HG02678 (cell line): Measurements from ENCODE around the gene B9D1.

Experiments
- ATAC-seq: cut with Tn5 transposase; IDR thresholded peaks from one replicate; pipeline ENCODE4 v1.9.1; 2021; ENCODE audit warnings: mild to moderate bottlenecking, moderate library complexity; ENCODE audit not compliant: unreplicated experiment

B9D1 gene

DNA sequence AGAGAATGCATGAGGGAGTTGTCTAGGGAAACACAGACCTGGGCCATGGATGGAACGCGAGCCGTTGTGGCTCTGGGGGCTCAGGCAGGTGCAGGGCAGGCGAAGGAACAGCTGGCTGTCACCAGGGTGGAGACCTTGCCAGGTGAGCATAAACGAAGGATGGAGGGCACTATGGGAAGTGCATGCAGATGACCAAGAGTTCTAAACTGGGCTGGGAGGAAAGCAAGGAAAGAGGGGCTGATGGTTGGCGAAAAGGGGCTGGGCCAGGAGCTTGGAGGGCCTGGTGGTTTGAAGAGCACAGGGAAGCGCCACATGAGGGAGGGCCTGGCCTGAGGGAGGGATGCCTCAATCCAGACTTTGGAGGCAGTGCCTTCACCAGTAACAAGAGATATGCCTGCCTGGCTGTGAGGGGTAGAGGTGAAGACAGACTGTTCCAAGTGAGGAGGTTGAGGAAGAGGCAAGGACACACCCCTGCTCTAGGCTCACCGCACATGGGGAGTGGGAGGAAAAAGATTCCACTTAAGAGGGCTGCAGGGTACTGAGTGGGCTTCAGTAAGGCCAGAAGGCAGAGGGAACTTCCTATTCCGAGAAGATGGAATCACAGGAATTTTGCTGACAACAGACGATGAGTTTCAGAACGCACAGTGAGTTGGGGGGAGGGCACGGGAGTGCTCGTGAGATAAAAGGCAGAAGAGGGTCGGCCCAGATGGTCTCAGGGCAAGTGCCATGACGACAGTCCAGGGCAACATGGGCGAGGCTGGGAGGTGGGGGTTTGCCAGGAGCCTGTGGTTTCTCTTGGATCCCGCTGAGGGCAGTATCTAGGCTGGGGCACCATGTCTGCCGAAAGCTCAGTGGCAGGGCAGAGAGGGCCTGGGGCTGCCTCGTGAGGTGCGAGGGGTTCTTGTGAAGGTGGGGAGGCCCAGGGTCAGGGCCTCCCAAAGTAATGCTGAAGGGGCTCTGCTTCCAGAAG lies 20.6 kb downstream of the B9D1 start:
- no peak for ATAC-seq

DNA sequence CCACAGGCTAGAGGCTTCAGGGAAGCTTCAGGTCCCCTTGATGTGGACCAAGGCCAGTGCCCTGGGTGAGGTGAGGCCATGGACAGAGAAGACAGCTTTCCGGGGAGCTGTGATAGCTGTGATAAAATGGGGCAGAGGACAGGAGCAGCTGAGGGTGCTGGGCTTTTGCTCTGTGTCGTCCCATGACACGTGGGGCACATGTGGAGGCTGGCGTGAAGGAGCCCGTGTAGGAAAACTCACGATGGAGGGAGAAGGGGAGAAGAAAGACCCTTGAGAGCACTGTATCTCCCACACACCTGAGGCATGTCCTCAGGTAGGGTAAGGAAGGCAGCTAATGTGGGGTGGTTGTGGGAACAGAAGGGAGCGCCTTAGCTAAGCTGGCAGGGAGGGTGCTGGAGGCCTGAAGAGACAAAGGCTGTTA lies 21.3 kb downstream of the B9D1 start:
- ATAC-seq = no peak

DNA sequence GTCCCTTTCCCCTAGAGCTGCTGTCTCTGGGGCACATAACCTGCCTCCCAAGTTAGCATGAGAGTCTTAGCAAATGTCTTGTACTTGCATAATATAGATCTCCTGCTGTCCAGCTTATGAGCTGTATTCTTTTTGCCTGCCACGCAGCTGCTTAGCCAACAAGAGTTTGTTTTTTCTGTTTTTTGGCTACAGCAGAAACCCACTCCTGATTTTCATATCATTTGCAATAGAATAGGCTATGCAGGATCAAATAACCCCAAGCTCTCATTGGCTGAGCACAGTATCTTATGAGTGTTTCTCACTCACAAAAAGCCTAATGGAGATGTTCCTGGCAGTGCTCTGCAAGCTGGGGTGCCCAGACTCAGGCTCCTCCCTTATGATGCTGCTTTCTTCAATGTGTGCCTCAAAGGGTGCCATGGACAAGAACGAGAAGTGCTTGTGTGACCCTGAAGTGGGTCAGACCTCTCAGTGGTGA lies 23.1 kb downstream of the B9D1 start:
- no peak for ATAC-seq

DNA sequence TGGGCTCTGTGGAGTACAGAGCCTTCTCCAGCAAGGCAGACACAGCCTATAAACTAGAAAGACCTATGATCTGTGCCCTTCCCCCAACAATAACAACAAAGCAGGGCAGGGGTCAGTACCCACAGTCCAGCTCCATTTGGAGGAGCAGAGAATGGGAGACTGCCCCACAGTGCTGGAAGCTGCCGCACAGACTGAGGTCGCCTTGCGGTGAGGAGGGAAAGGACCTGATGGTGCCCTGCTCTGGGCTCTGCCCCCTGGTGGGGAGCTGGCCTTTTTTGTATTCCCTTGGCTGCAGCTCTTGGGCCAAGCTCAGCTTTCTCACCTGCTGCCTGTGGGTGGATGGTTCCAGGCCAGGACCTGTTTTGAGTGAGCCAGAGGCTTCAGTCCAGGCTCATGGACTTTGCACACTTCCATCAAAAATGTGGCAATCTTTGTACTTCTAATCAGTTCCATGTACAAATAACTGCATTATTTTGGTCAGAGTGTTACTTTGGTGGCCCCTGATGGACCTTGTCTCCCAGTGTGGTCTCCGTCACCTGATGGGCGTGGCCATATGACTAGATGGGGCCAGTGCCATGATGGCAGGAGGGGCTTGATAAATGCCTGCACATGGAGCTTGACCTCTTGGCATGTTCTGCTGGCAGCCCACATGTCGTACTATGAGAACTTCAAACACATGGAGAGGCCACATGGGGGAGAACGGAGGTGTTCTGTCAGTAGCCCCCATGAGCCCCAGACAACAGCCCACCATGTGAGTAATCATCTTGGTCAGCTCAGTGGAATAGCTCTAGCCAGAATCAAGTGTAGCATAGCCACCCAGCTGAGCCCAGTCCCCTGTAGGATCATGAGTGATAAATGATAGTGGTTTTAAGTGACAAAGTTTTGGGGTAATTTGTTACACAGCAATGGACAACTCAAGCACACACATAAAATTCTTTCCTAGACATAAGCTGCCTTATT lies 24.2 kb downstream of the B9D1 start:
- ATAC-seq = peak; percentile 76

DNA sequence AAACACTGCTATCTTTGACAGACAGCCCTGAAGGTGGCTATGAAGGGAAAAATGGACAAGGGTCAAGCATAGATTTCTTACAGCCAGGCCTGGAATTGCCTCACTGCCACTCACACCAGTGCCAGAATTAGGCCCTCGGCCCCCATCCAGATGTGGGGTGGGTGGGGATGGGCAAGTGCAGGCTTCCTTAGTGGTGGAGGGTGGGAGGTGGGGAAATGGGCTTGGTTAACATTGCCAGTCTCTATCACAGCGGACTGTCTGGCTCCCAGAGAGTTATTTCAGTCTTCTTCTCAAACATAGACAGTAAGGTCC lies 24.9 kb downstream of the B9D1 start:
- ATAC-seq = no peak

DNA sequence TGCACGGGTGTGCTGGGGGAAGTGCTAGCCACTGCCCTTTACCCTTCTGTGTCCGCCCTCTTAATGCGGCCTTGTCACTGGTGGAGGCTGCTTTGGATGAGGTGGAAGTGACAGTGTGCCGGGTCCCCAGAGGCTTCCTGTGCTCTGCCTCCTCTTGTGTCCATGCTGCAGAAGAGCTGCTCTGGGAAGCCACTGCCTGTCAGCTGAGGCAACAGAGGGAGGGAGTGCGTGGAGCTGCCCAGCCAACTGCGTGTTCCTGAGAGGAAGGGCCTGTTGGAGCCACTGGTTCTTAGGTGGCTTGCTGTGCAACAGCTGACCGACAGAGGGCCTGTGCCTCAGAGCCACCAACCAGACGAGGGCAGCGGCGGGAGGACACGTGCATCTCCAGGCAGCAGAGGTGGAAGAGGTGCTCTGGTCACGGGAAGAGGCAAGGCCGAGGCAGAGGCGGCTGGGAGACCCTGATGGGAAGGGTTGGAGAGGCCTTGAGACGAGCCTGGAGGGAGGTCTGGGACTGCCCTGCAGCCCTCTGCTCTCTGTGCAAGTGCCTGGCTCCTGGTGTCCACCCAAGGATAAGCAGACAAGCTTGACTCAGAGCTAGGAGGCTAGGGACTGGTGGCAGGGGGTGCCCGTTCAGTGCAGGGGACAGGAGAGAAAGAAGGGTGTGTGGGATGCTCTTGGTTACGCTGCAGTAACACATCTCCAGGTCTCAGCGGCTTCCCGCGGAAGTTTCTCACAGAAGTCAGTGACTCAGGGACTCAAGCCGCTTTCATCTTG lies 25.4 kb downstream of the B9D1 start:
- no peak for ATAC-seq

DNA sequence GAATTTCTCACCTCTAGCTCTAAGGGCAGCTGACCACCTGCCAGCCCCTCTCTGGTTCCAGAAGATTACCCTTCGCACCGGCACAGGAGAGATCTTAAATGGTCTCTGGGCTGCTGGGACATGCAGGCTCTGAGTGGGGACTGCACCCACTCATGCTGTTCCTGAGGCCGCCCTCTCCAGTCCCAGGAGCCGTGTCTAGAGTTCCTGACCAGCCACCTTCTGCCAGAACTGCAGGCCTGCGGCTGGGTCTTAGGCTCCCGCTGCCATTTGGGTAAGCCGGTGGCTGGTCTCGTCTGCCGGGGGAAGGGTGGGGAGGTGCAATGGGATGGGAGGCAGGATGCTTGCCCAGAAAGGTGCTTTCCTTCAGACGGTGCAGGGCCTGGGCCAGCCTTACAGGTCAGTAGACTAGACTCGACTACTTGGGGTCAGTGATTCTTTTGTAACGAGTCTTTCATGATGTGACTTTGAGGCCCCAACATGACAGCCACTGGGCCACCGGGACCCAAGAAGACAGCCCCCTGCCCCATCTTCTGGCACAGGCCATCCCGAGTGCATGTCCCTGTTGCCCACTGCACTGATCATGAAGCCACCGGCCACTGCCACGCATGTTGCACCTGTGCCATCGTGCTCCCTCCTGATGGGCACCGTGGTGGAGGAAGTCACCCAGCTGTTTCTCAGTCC lies 26.4 kb downstream of the B9D1 start:
- ATAC-seq = no peak

DNA sequence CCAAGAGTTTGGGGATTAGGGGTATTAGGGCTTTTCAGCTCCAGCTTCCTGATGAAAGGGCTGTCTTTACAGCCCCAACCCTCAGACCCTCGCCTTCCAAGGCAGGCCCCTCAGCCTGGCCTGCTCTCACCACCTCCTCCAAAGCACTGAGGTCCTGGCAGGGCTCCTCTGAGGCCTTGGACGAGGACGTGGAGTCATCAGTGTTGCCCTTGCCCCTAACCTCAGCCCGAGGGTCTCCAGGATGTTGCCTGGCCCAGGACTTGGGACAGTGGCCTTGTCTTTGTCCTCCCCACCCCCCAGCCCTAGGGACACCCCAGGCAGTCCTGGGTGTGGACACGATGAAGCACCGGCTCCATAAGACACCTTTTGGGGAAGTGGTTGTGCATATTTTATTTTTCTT lies 28.2 kb downstream of the B9D1 start:
- ATAC-seq = no peak

DNA sequence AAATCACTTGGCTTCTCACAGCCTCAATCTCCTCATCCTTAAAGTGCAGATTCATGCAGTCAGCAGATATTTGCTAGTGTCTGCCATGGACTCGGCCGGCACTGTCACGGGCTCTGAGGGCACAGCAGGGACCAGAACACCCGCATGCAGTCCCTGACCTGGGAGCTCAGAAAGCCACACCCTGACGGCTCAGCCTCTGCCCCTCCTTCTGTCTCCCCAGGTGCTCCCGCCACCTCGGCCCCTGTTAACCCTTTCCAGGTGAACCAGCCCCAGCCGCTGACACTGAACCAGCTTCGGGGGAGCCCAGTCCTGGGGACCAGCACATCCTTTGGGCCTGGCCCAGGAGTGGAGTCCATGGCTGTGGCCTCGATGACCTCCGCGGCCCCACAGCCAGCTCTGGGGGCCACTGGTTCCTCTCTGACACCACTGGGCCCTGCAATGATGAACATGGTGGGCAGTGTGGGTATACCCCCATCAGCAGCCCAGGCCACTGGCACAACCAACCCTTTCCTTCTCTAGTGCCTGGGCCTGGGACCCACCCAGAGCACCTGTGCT lies 28.7 kb downstream of the B9D1 start:
- ATAC-seq = no peak

DNA sequence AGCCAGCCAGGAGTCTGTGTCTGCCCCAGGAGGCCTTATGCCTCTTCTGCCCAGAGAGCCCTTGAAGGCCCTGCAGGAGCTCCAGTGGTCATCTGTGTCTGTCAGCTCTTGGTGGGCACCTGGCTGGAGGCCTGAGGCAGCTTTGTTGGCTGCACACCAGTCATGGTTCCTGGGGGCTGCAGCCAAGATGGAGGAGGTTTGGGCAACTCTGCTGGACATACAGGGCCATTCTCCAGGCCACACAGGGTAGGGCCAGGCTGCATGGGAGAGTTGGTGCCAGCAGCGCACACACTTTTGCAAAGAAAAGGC lies 29.4 kb downstream of the B9D1 start:
- no peak for ATAC-seq

DNA sequence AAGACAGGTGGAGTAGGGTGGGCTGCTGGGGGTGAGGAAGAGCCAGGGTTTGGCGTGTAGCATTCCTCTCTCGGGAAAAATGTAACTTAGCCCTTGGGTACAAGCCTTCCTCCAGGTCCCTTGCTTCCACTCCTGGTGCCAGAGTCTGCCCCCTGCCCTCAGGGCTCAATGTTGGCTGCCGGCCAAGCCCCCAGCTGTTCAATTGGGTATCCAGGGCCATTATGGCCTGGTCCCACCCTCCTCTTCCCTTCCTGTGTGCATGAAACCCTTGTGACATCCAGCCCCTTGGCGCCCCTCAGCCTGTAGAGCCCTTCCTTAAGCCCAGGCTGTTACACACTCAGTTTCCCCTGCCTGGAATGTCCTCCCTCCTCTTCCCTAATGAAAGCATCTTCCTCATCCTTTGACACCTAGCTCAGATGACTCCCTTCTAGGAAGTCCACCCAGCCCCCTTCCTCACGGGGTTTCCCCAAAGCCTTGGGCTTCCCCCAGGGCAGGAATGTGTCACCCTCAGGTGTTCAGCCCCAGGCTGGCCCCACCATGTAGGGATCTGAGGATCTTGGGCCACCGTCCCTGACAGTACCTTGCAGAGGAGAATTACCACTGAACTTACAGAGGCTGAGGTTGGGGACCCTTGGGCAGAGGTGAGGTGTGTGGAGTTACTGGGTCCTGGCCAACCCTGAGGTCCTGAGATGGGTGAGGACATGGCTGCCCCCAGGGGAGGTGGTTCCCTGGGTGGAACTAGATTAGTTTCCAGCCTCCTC lies 30.0 kb downstream of the B9D1 start:
- no peak for ATAC-seq

DNA sequence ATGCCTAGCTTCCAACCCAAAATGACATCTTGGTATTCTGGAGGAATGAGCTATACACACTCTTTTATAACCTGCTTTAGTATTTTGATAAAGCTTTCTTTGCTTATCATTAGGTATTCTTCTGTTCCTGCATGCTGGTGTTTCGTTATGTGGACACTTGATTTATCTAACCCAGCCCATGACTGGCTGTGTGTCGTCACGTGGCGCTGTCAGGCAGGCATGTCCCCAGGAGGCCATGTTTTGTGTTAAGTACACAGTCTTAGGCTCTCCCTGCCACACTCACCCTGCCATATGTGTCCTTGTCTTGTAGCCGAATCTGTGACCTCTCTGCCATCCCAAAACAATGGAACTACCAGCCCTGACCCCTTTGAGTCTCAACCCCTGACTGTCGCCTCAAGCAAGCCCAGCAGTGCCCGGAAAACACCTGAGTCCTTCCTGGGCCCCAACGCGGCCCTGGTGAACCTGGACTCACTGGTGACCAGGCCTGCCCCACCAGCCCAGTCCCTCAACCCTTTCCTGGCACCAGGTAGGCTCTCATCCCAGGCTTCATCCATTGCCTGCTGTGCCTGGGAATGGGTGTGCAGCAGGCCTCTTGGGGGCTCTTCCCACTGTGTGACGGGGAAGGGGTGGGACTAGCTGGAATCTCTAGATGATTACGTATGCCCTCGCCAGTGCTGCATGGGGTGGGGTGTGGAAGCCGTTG lies 30.8 kb downstream of the B9D1 start:
- ATAC-seq = no peak

DNA sequence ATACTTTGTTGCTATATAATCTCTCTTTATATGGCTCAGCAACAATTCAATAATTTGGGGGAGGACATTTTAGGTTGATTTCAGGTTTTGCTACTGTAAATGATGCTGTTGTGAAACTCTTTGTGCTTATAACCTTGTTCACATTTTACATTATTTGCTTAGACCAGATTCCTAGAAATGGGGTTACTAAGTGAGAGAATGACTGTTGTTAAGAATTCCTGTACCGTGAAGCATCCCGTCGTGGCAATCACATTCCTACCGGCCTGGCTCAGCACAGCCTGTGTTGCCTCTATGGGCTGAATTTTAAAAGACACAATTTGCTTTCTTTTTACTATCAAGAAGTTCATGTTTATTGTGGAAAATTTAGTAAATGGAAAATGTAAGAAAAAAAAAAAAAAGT lies 31.4 kb downstream of the B9D1 start:
- ATAC-seq = no peak

DNA sequence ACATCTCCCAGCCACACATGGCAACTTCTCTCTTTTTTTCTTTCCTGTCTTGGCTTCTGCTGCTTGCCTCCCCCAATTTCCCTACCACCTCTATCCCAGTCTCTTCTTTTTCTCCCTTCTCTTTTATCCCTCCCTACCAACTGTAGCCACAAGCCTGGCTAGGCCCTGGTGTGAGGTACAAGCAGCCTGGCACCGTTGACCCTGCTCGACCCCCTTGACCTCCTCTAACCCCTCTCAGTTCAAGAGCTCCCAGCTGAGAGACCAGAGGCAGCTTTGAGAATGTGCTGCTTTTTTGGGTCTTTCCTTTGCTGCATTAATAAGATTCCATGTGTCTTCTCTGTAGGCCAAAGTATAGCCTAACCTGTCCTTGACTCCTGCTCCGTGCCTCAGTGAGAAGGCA lies 32.3 kb downstream of the B9D1 start:
- ATAC-seq = no peak

DNA sequence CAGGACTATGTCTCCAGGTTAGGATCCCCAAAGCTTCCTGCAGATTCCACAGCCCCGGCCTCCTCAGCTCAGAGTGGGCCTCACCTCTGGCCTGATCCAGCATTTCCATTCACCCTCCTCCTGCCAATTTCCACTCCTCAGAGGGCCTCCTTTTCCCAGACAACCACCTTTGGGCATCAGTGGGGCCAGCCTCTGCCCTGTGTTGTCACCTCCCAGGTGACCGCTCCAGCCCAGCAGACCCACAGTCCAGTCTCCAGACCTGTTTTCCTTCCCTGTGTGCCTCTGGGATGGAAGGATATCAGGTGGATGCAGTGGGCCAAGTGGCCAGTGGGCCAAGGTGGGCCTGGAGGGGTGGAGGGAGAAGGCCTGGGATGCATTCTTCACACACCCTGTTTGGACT lies 32.7 kb downstream of the B9D1 start:
- ATAC-seq = no peak

DNA sequence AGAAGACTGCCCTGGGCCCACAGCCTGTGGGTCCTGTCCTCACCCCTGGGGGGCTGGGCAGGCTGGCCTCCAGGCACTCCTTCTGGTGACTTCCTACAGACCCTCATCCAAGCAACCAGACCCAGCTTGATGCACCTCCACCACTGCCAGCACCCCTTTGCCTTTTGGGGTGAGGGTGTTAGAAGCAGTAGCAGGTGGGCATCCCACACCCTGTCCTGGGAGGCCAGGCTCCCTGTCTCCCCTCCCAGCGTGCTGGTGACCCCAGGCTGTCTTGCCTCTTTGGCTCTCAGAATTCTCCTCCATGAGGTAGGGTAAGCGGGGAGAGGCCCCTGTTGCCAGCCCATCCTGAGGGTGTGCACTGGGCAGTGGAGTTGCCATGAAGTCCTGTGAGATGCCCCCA lies 33.4 kb downstream of the B9D1 start:
- ATAC-seq = no peak

DNA sequence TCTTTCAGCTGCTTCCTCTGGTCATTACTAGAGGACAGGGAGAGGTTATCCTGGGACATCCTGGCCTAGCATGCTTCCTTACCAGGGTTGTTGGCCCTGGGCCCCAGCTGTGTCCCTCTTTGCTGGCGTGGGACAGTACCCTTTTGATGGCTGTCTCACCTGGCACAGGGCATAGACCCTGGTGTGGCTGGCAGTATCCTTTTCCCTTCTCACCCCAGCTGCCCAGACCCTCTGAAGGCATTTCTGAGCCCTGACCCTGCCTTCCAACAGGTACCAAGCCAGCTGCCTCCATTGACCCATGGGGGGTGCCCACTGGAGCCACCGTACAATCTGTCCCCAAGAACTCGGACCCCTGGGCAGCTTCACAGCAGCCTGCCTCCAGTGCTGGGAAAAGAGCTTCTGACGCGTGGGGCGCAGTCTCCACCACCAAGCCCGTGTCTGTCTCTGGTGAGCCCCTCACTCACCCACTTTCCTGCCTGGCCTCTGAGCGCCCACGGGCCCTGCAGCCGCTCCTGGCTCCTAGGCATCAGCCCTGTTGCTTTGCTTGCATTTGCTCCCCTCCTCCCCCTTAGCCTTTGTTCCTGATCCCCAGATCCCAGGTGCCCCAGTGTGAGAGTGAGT lies 34.0 kb downstream of the B9D1 start:
- ATAC-seq = no peak

DNA sequence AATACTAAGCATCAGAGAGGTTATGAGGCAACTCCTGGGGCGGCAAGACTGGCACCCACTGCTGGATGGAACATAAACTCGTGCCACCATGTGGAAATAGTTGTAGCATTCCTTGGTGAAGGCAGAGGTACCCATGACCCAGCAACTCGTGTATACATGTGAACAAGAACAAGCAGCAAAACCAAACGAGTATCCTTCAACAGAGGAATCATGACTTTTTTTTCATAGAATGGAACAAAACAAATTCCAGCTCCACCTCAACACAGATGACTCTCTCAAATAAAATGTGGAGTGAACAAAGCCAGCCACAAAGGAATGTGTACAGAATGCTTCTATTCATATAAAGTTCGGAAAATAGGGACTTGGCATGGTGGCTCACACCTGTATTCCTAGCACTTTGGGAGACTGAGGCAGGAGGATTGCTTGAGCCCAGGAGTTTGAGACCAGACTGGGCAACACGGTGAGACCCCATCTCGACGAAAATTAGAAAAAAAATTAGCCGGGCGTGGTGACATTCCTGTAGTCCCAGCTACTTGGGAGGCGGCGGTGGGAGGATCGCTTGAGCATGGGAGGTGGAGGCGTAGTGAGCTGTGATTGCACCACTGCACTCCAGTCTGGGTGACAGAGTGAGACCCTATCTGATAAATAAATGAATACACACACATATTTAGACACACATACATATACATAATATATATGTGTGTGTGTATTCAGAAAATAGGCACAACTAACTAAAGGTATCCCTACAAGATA lies 35.3 kb downstream of the B9D1 start:
- ATAC-seq = no peak
